CD4-positive, alpha-beta memory T cell (primary cell): ENCODE results near the gene PPP1R14C. TPM values are rescaled to one million over a fixed set of nuclear protein-coding genes. Genes with fewer than 3 reads are reported as not detected.
A peak's percentile ranks its signal among the peaks of the same experiment; 100 is the strongest.

Source experiments
- CTCF ChIA-PET: fragments of 350-600 bp; sonication (Branson Sonifier 250); formaldehyde crosslinking; loops from one replicate; lab custom pipeline; 2021; ENCODE audit warnings: inconsistent platforms; ENCODE audit not compliant: partially characterized antibody; lab: Charles Lee
- POLR2A ChIA-PET: fragments of 350-600 bp; sonication (Branson Sonifier 250); formaldehyde crosslinking; loops from one replicate; lab custom pipeline; 2021; ENCODE audit not compliant: partially characterized antibody; lab: Charles Lee
- DNase-seq, 5 donors: peaks; one replicate each; pipeline versions ENCODE4 v3.0.0 to v3.0.0-alpha.2; 2020 to 2022; ENCODE audit warnings: mixed read lengths in 1 of 5
- H3K27ac ChIP-seq: one replicate; pipeline ENCODE4 v1.7.0; 2013; ENCODE audit warnings: low read depth, low read length
- H3K27me3 ChIP-seq: 2 replicates; pipeline ENCODE4 v1.7.0; 2013; ENCODE audit warnings: mild to moderate bottlenecking, low read length, moderate library complexity; ENCODE audit not compliant: insufficient read depth
- H3K36me3 ChIP-seq: 2 replicates; pipeline ENCODE4 v1.7.0; 2013; ENCODE audit warnings: mild to moderate bottlenecking, low read length, moderate library complexity; ENCODE audit not compliant: insufficient read depth
- H3K4me1 ChIP-seq: 2 replicates; pipeline ENCODE4 v1.7.0; 2013; ENCODE audit warnings: mild to moderate bottlenecking, low read length, moderate library complexity; ENCODE audit not compliant: insufficient read depth
- H3K4me3 ChIP-seq, 2 donors: one replicate each; pipeline ENCODE4 v1.7.0; 2013; ENCODE audit warnings: low read length in 2 of 2, mild to moderate bottlenecking in 1 of 2
- H3K9me3 ChIP-seq, 2 donors: one replicate each; pipeline ENCODE4 v1.7.0; 2013; ENCODE audit warnings: low read length in 2 of 2, control low read depth in 1 of 2; ENCODE audit not compliant: control insufficient read depth in 1 of 2
- H3K27ac Mint-ChIP-seq, 7 donors: one replicate each; pipeline ENCODE4 v1.8.0; 2020 to 2021; ENCODE audit warnings: mixed read lengths in 7 of 7, mild to moderate bottlenecking in 6 of 7, inconsistent platforms in 3 of 7, moderate library complexity in 3 of 7
- H3K27me3 Mint-ChIP-seq, 2 donors: one replicate each; pipeline ENCODE4 v1.8.0; 2020 to 2021; ENCODE audit warnings: mixed read lengths in 2 of 2
- H3K36me3 Mint-ChIP-seq, 2 donors: one replicate each; pipeline ENCODE4 v1.8.0; 2020 to 2021; ENCODE audit warnings: mixed read lengths in 2 of 2, inconsistent platforms in 1 of 2, mild to moderate bottlenecking in 1 of 2
- H3K4me1 Mint-ChIP-seq, 4 donors: one replicate each; pipeline ENCODE4 v1.8.0; 2020 to 2021; ENCODE audit warnings: mixed read lengths in 4 of 4, mild to moderate bottlenecking in 1 of 4
- H3K4me3 Mint-ChIP-seq, 8 donors: one replicate each; pipeline ENCODE4 v1.8.0; 2020 to 2021; ENCODE audit warnings: mixed read lengths in 8 of 8, mild to moderate bottlenecking in 7 of 8, moderate library complexity in 6 of 8, inconsistent platforms in 3 of 8
- H3K9me3 Mint-ChIP-seq, 8 donors: one replicate each; pipeline ENCODE4 v1.8.0; 2020 to 2021; ENCODE audit warnings: mixed read lengths in 8 of 8, mild to moderate bottlenecking in 5 of 8, inconsistent platforms in 3 of 8, moderate library complexity in 1 of 8
- intact Hi-C: fragments of 100-400 bp; cut with micrococcal nuclease; formaldehyde crosslinking; loops from one replicate; pipeline ENCODE4 v1.15.1; 2023
- polyA plus RNA-seq, 2 donors: library from polyadenylated mRNA; unstranded; fragments of 300-500 nt; fragmentation: Illumina TruSeq; gene quantifications; one replicate each; pipeline ENCODE4 v1.2.3, GENCODE V29; 2021
- total RNA-seq, 2 experiments: library from RNA; stranded (reverse); gene quantifications; one replicate each; pipeline ENCODE4 v1.2.3, GENCODE V29; 2021

The PPP1R14C gene
- total and polyA plus RNA-seq, 4 experiments from 2014 or later, result not detected

- Histone ChIP-seq H3K4me1 (peaks cover 6% of the 10 kb centered on the region), H3K36me3 (no peaks in the 10 kb centered on the region), H3K9me3 (no peaks in the 10 kb centered on the region), H3K27me3 (peaks cover 6% of the 10 kb centered on the region), H3K27ac (no peak overlapping the region), H3K4me3 (no peak overlapping the region)
- no peak overlapping the region for H3K27ac Mint-ChIP-seq
- H3K27me3 Mint-ChIP-seq, result peaks cover 44 to 59% of the 10 kb centered on the region in 2 donors
- peaks cover 0 to under 1% (median 0%) of the 10 kb centered on the region in 8 donors for H3K9me3 Mint-ChIP-seq
- no peak overlapping the region for H3K4me3 Mint-ChIP-seq
- ChIA-PET POLR2A (no interaction called here), CTCF (no interaction called here)
- H3K36me3 Mint-ChIP-seq, result no peaks in the 10 kb centered on the region
- intact Hi-C loops, result no loop called here
- no peak for DNase-seq
- H3K4me1 Mint-ChIP-seq, result peaks cover 6 to 16% (median 12%) of the 10 kb centered on the region in 4 donors
These were observed 3.0 kb downstream of the PPP1R14C start for GRCh38 chr6:150145830-150146229.

DNA sequence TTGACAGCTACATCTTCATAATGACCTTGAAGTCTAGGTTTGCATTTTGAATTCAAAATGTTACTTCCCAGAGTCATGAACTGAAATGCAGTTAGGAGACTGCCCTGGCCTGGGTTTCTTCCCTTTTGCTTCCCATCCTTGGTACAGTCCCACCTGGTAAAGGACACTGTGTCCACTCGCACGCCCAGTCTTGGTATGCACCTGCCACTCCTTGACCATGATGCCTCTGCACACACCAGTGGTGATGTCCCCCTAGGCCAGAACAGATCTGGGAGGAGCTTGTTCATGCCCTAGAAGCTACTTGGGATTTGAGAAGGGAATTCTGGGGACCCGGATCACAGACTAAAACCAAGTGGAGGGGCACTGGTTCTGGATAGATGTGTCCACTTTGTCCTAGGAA is 3.6 kb downstream of the PPP1R14C start:
- CTCF ChIA-PET, result no interaction called here
- Mint-ChIP-seq H3K36me3 (no peaks in the 10 kb centered on the region), H3K4me3 (no peak overlapping the region), H3K27ac (no peak overlapping the region), H3K9me3 (peaks cover 0 to 2% (median 0%) of the 10 kb centered on the region in 8 donors), H3K27me3 (peaks cover 45 to 59% of the 10 kb centered on the region in 2 donors), H3K4me1 (peaks cover 6 to 16% (median 12%) of the 10 kb centered on the region in 4 donors)
- no peaks in the 10 kb centered on the region for H3K36me3 ChIP-seq
- POLR2A ChIA-PET, result no interaction called here
- peaks cover 6% of the 10 kb centered on the region for H3K27me3 ChIP-seq
- no peak for DNase-seq
- H3K4me1 ChIP-seq, result peaks cover 6% of the 10 kb centered on the region
- no peaks in the 10 kb centered on the region for H3K9me3 ChIP-seq
- H3K4me3 ChIP-seq, result no peak overlapping the region
- H3K27ac ChIP-seq, result no peak overlapping the region
- intact Hi-C loops, result no loop called here

GRCh38 chr6:150149146-150149545 is 6.3 kb downstream of the PPP1R14C start:
- Mint-ChIP-seq H3K27me3 (peaks cover 49 to 60% of the 10 kb centered on the region in 2 donors), H3K27ac (no peak overlapping the region), H3K36me3 (no peaks in the 10 kb centered on the region), H3K4me1 (peaks cover 4 to 10% (median 8%) of the 10 kb centered on the region in 4 donors), H3K4me3 (no peak overlapping the region), H3K9me3 (peaks cover 0 to 2% (median 0%) of the 10 kb centered on the region in 8 donors)
- Histone ChIP-seq H3K36me3 (no peaks in the 10 kb centered on the region), H3K4me1 (peaks cover 8% of the 10 kb centered on the region), H3K27ac (no peak overlapping the region), H3K4me3 (no peak overlapping the region), H3K27me3 (peaks cover 3% of the 10 kb centered on the region), H3K9me3 (no peaks in the 10 kb centered on the region)
- CTCF ChIA-PET, result no interaction called here
- intact Hi-C loops, result no loop called here
- DNase-seq, result no peak
- POLR2A ChIA-PET, result no interaction called here

GRCh38 chr6:150150458-150150820 is 7.6 kb downstream of the PPP1R14C start:
- Mint-ChIP-seq H3K27me3 (peaks cover 45 to 51% of the 10 kb centered on the region in 2 donors), H3K4me1 (peaks cover 0 to 7% (median 7%) of the 10 kb centered on the region in 4 donors), H3K27ac (peak overlapping the region in 1 of 7 donors; percentile 0), H3K4me3 (no peak overlapping the region), H3K9me3 (peaks cover 0 to 2% (median 0%) of the 10 kb centered on the region in 8 donors), H3K36me3 (no peaks in the 10 kb centered on the region)
- Histone ChIP-seq H3K27ac (no peak overlapping the region), H3K27me3 (no peaks in the 10 kb centered on the region), H3K4me3 (no peak overlapping the region), H3K9me3 (no peaks in the 10 kb centered on the region), H3K36me3 (no peaks in the 10 kb centered on the region), H3K4me1 (peaks cover 8% of the 10 kb centered on the region)
- intact Hi-C loops, result no loop called here
- ChIA-PET POLR2A (no interaction called here), CTCF (no interaction called here)
- no peak for DNase-seq

- ChIA-PET CTCF (no interaction called here), POLR2A (no interaction called here)
- peak overlapping the region in 1 of 7 donors; percentile 0 for H3K27ac Mint-ChIP-seq
- H3K4me1 ChIP-seq, result peaks cover 8% of the 10 kb centered on the region
- intact Hi-C loops, result no loop called here
- no peaks in the 10 kb centered on the region for H3K9me3 ChIP-seq
- H3K4me1 Mint-ChIP-seq, result peaks cover 0 to 7% (median 7%) of the 10 kb centered on the region in 4 donors
- H3K36me3 ChIP-seq, result no peaks in the 10 kb centered on the region
- H3K9me3 Mint-ChIP-seq, result peaks cover 0 to 2% (median 0%) of the 10 kb centered on the region in 8 donors
- H3K4me3 Mint-ChIP-seq, result peak overlapping the region in 1 of 8 donors; percentile 8
- no peaks in the 10 kb centered on the region for H3K27me3 ChIP-seq
- DNase-seq, result no peak
- no peak overlapping the region for H3K4me3 ChIP-seq
- no peaks in the 10 kb centered on the region for H3K36me3 Mint-ChIP-seq
- H3K27me3 Mint-ChIP-seq, result peaks cover 40 to 45% of the 10 kb centered on the region in 2 donors
- H3K27ac ChIP-seq, result no peak overlapping the region
These were observed 8.2 kb downstream of the PPP1R14C start for GRCh38 chr6:150150821-150151646.

GRCh38 chr6:150152891-150153876 is 10.3 kb downstream of the PPP1R14C start:
- no peak for DNase-seq
- H3K27me3 ChIP-seq, result no peaks in the 10 kb centered on the region
- Mint-ChIP-seq H3K4me3 (no peak overlapping the region), H3K4me1 (peaks cover 10 to 15% (median 11%) of the 10 kb centered on the region in 4 donors), H3K9me3 (peaks cover 0 to 2% (median 0%) of the 10 kb centered on the region in 8 donors), H3K36me3 (no peaks in the 10 kb centered on the region), H3K27me3 (peaks cover 28 to 35% of the 10 kb centered on the region in 2 donors), H3K27ac (peak overlapping the region in 1 of 7 donors; percentile 43)
- H3K9me3 ChIP-seq, result no peaks in the 10 kb centered on the region
- POLR2A ChIA-PET, result no interaction called here
- H3K4me1 ChIP-seq, result peaks cover 8% of the 10 kb centered on the region
- H3K27ac ChIP-seq, result no peak overlapping the region
- CTCF ChIA-PET, result interaction anchor here (0.7 kb wide), 1 partner anchor 72 kb away, joined by 3 read pairs; no protein-coding TSS in a partner anchor
- no peak overlapping the region for H3K4me3 ChIP-seq
- intact Hi-C loops, result no loop called here
- H3K36me3 ChIP-seq, result no peaks in the 10 kb centered on the region
